ENCODE results near the gene UBR4.

UBR4 gene

DNA sequence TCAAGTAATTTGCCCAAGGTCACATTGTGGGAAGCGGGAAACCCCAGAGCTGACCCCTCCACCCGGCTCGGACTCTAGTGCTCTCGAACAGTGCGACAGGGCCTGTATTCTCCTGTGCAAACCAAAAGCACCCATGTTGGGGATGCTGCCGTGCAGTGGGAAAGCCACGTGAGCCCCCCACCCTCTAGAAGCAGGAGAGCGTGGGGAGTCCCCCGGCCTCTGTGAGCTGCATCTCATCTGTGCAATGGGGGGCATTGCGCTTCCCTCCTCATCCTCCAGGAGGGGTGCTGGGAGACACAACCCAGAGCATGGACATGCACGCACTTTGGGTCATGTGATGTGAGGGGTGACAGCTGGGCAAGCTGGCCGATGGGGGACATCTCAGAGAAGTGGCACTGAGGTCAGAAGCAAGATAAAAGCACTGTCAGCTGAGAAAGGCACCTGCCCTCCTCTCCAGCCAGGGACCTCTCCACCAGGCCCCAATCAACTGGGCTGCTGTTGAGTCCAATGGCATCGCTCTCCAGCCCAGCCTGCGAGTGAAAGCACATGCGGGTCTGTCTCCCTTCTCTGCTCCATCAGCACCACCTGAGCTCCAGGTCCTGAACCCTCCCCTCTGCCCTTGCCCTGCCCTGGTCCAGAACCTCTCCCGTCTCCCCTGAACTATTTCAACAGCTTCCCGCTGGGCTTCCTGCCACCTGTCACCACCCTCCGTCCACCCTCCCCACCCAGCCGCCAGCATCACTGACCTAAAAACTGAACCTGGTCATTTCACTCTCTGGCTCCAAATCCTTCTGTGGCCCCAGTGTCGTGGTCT lies 177.2 kb downstream of the UBR4 start:
- DNase-seq: no peak

DNA sequence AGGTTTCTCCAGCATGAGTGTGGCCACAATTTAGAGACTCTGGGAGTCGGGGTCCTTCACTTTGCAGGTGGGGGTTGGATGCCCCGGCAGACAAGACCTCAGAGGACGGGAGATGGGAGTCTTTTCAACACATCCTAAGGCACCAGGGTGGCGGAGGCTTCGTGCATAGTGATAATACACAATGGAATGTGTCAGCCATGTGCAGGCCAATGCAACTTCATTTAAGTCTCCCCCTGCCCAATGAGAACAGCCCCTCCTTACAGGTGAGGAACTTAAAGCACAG lies 177.7 kb downstream of the UBR4 start:
- DNase-seq: no peak

DNA sequence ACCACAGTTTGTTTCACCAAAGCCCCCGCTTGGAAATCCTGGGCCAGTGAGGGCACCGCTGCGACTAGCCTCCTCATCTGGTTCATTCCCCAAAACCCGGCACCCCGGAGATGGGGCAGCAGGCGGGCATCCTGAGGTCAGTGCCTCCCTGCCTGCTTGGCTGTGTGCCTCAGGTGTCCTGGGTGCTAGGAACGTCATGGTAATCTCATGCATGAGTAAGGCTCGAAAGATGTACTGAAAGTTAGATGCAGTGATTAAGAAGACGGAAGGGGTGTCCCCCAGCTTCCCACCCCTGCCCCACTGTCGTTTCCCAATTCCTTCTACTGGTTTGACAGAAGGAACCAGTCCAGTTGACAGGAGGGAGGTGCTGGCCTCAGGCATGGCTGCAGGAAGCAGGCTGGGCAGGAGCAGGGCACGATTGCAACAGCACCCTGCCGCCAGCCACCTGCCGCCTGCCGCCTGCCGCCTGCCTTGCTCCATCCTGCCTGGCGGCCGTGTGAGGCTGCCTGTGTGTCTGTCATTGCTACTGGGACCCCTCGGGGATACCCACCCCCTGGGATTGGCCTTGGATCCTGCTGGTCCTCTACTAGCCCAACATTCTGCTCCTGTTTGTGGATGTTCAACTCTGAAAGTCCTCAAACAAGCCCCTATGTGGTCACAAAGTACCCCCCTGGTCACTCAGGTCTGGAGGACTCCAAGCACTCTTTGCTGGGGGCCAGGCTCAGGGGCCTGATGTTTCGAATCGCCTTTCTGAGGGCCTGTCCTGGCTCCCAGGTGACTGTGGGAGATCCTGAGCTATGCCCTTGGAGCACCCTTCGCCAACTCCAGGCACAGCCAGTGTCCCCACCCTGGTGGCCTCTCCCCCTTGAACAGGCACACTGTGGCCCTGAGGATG lies 180.6 kb downstream of the UBR4 start:
- DNase-seq: no peak

DNA sequence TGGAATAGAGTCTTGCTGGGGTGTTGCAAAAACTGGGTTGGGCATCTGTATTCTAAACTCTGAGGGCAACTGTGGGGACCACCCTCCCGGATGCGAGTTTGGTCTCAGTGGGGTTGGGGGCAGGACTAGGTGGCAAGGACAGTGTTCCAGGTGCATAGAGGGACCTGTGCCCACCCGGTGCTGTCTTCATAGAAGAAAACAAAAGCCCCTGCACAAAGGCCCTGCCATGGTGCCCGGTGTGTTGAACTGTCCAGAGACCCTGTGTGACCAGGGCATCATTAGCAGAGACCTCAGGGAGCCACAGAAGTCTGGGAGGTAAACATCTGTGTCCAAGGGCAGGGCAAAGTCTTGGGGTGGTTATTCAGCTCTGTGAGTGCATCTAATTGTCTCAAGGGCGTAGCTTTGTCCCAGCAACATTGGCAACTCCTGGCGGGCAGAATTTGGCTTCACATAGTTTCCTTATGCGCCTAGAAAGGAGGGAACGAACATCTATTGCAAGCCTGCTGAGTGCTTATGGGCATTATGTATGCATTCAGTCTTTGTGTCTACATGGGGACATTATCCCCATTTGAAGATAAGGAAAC lies 181.4 kb downstream of the UBR4 start:
- DNase-seq: no peak

DNA sequence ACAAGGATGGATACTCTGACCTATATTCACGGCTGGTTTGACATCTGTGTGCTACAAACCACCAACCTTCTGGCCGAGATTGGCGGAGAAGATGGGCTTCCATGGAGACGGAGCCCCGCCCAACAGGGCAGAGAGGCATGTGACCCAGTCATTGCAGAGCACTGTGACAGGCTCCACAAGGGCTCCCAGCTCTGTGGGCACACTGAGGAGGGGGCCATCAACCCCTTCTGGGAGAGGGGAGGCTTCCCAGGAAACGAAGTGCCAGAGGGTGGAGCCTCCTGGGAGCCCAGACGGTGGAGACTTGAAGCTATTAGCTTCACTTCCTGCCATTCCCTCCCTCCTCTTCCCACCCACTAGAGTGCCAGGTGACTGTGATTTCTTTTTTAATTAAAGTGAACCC lies 182.0 kb downstream of the UBR4 start:
- DNase-seq: no peak
